ENCODE measurements around the gene PGAP6. TPM values are rescaled to one million over a fixed set of nuclear protein-coding genes. Genes with fewer than 3 reads are reported as not detected.
A peak's percentile ranks its signal among the peaks of the same experiment; 100 is the strongest.

PGAP6 gene
- total RNA-seq, 8 experiments from 2014 or later: 19.2 to 82.1 (median 25.3) TPM

DNA sequence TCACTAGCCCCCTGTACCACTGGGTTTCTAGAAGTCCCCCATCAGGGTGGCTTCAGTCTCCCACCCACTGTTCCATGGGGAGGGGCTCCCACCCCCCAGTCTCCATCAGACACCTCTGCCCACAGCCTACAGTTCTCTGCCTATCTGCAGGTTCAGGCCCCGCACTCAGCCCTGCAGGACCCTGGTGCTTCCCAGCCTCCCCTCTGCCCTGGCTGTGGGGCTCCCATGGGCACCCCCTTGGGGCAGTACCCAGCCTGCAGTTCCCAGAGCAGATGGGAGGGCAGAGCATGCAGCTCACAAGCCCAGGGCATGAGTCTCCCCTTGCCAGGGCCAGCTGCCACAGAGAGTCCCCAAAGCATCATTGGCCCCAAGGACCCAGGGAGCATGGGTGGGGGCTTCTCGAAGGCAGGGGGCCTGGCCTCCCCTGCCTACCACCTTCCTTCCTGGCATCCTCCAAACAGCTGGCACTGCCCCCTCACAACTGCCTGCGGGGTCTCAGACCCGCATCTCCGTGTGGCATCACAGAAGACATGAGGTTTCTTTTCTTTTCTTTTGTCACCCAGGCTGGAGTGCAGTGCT, 8.7 kb downstream of the PGAP6 start:
- H3K4me3 ChIP-seq: no peak overlapping the region
- no peak for ATAC-seq (replicated peaks in 6 of 8)
- in situ Hi-C loops (cut with MboI; ENCODE audit: low pct_unique_long_range_greater_than_20kb in 2 of 9, low sequenced_read_pairs in 9 of 9, unreplicated experiment in 9 of 9): no loop called here
- peaks cover 23 to 24% of the 10 kb centered on the region in 2 donors for H3K4me1 ChIP-seq (replicated peaks in 1 of 2)
- H3K27ac ChIP-seq: no peak overlapping the region
- WGBS, 10 experiments: 100% methylated on average over 1 to 2 of the region's 5 CpGs; no CpG with 5 or more reads in 8 of the 10 experiments

DNA sequence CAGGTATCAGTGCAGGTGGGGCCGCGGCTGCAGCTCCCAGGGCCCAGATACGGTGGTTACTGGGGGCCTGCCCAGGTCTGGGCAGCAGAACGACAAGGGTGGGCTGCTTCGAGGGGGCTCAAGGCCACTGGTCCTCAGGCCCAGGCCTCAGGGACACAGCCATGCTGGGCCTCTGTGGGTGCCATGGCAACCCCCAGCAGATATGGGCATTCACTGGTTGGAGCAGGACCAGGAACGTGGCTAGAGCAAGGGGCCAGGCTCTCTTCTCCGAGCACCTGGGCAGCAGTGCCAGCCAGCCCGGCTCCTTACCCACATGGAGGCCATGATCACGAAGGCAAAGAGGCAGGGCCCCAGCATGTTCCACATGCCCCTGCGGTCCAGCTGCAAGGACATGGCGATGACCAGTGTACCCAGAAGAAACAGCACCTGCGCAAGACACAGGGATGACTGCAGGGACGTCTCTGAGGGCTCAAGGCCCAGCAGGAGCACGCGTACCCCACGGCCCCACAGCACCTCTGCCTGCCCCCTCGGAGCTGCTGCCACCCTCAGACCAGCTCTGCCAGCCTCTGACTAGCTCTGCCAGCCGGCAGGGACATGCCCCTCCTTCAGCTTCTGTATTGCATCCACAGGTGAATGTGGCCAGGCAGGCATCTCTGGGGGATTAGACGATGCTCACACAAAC, 9.3 kb downstream of the PGAP6 start:
- in situ Hi-C loops (cut with MboI; ENCODE audit: low pct_unique_long_range_greater_than_20kb in 2 of 9, low sequenced_read_pairs in 9 of 9, unreplicated experiment in 9 of 9): no loop called here

DNA sequence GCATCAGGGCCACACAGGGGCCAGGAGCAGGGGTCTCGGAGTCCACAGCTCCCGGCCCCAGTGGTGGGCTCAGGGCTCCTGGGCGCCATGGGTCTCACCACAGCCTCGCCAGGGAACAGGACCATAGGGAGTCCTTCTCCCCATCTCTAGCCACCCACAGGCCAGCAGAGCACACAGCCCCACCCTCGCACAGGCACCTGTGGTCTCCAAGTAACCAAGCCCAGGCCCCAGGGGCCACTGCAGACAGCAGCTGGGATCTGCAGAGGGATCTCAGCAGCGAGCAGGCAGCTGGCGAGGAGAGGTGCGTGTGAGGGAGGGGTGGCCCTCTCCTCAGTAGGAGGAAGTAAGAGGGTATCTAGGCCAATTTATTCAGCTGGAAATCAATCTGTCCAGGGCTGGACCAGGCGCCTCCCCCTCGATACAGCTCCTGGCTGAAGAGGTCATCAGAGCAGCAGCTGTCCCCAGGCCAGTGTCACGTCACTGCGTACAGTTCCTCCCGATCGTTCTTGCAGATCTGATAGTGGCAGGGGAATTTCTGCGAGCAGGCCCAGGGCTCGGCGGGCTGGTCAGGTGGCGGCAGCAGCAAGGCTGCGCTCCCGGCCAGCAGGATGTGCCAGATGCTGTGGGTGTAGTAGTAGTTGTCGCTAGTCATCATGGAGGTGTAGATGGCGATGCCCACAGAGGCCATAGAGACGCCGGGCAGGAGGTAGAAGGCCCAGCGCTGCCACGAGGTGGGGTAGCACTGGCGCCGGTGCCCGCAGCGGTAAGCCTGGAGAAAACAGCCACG, 10.1 kb downstream of the PGAP6 start:
- peaks cover 23 to 24% of the 10 kb centered on the region in 2 donors for H3K4me1 ChIP-seq (replicated peaks in 1 of 2)
- in situ Hi-C loops (cut with MboI; ENCODE audit: low pct_unique_long_range_greater_than_20kb in 2 of 9, low sequenced_read_pairs in 9 of 9, unreplicated experiment in 9 of 9): no loop called here
- H3K4me3 ChIP-seq: no peak overlapping the region
- peak overlapping the region; percentile 40 to 86 for H3K27ac ChIP-seq
- peak in 5 of 8 experiments; percentile 4 to 50 (median 11) for ATAC-seq (replicated peaks in 6 of 8)
- WGBS, 10 experiments: 40 to 100% (median 74%) methylated on average over 2 to 12 of the region's 31 CpGs; no CpG with 5 or more reads in 4 of the 10 experiments

More for the DNA sequence above, 9.3 kb downstream of the PGAP6 start:
- WGBS, 10 experiments: 60 to 80% methylated on average over 1 of the region's 19 CpGs; no CpG with 5 or more reads in 8 of the 10 experiments
- Histone ChIP-seq H3K4me3 (no peak overlapping the region), H3K27ac (peak overlapping the region; percentile 40 to 86), H3K4me1 (replicated peaks in 1 of 2) (peaks cover 23 to 24% of the 10 kb centered on the region in 2 donors)
- no peak for ATAC-seq (replicated peaks in 6 of 8)

DNA sequence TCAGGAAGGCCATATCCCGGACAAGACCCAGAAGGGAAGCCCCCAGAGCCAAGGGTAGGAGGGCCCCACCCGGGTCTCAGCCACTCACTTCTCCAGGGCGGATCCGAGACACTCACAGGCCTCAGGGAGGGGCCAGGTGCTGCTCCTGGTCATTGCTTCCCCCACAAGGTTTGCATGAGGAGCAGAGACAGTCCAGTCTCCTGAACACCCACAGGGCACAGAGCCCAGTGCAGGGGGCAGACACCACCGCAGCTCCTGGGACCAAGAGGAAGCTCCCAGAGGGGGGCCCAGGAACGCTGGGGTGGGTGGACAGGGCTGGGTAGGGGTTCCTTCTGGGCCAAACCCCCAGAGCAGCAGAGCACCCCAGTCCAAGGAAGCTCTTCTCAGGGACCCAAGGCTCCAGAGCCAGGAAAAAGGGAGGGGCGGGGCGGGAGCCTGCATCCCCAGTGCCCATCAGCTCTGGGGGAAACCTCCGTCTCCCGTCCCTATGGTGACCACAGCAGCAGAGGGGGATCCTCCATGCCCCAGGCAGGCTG, 10.7 kb downstream of the PGAP6 start:
- Histone ChIP-seq H3K27ac (peak overlapping the region; percentile 40 to 86), H3K4me1 (replicated peaks in 1 of 2) (peaks cover 23 to 24% of the 10 kb centered on the region in 2 donors), H3K4me3 (peak overlapping the region in 3 of 5 donors; percentile 15 to 25 (median 21))
- 20 to 80% methylated on average over 1 to 2 of the region's 10 CpGs; no CpG with 5 or more reads in 8 of the 10 experiments for WGBS, 10 experiments
- in situ Hi-C loops (cut with MboI; ENCODE audit: low pct_unique_long_range_greater_than_20kb in 2 of 9, low sequenced_read_pairs in 9 of 9, unreplicated experiment in 9 of 9): no loop called here
- ATAC-seq (replicated peaks in 6 of 8): peak in 5 of 8 experiments; percentile 1 to 12 (median 8)

DNA sequence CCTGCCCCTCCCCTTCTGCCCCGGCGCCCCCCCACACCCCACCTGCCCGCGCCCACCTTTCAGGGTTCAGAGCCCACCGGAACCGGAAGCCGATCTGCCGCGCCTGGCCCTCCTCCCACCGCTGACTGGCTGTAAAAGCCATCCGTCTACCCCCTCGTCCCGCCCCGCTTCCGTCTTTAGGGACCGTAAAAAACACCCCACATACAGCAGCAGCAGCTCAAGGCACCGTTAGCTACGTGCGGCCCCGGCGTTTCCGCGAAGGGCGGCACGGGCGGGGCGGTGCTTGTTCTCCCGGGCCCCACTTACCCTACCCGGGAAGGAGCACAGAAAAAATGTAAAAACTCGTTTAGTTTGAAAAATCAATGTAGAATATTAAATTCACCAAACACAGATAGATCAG, 11.3 kb downstream of the PGAP6 start, which contains the start of gene MRPL28:
MRPL28 (minus strand) TSS at position 96 of the 400 bp plus-strand sequence. CDS start 320 bp downstream, outside the sequence.
- peak; percentile 86 to 99 (median 94) for ATAC-seq (replicated peaks in 6 of 8)
- 0 to 3% (median 0%) methylated on average over 1 to 13 of the region's 30 CpGs; no CpG with 5 or more reads in 4 of the 10 experiments for WGBS, 10 experiments
- peaks cover 23 to 24% of the 10 kb centered on the region in 2 donors for H3K4me1 ChIP-seq (replicated peaks in 1 of 2)
- H3K27ac ChIP-seq: peak within 1 kb of the TSS; percentile 40 to 86
- peak within 1 kb of the TSS; percentile 15 to 29 (median 19) for H3K4me3 ChIP-seq
- in situ Hi-C loops (cut with MboI; ENCODE audit: low pct_unique_long_range_greater_than_20kb in 2 of 9, low sequenced_read_pairs in 9 of 9, unreplicated experiment in 9 of 9): no loop called here

DNA sequence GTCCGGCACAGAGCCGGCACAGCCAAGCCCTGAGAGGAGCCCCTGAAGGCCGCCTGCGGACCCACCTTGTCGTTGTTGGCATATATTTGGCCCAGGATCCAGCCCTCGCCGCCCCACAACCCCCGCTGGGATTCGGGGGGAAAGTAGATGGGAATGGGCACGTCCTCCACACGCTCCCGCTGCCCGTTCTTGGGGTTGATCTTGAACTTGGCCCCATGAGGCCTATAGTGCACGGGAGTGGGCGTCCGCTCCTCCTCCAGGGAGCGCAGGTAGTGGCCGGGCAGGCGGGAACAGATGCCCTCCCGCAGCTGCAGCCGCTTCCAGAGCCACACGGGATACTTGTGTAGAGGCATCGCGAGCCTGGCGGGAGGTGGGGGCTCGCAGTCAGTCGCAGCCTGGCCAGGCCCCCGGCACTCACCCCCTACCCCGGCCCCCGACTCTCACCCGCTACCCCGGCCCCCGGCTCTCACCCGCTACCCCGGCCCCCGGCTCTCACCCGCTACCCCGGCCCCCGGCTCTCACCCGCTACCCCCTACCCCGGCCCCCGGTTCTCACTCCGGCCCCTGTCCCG, 11.8 kb downstream of the PGAP6 start:
- H3K4me3 ChIP-seq: peak overlapping the region; percentile 15 to 29 (median 19)
- 14 to 40% (median 26%) methylated on average over 2 to 17 of the region's 44 CpGs; no CpG with 5 or more reads in 7 of the 10 experiments for WGBS, 10 experiments
- peaks cover 23 to 24% of the 10 kb centered on the region in 2 donors for H3K4me1 ChIP-seq (replicated peaks in 1 of 2)
- in situ Hi-C loops (cut with MboI; ENCODE audit: low pct_unique_long_range_greater_than_20kb in 2 of 9, low sequenced_read_pairs in 9 of 9, unreplicated experiment in 9 of 9): no loop called here
- H3K27ac ChIP-seq: no peak overlapping the region
- peak in 2 of 8 experiments; percentile 35 to 46 for ATAC-seq (replicated peaks in 6 of 8)

DNA sequence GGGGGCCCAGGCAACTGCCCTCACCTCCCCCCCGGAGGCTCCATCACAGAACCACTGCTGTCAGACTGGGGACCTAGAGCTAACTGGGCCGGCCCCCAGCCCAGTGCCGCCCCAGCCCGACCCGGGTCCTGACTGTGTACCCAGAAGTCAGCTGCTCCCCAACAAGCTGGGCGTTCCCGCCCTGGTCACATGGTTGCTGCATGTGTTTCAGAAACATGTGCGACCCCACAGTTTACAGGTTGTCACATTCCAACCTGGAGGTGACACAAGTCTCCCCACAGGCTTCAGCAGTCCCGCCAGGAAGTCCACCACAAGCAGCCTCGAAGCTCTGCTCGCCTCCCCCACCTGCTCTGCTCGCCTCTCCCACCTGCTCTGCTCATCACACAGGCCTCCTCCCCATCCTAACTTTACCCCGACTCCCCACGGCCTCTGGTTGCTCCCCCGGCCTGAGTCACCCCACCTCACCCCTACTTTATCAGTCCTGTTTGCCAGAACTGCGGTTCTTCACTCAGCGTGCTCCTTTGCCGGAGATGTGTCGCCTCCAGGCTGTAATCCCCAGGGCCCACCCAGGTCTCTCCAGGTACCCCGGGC, 12.4 kb downstream of the PGAP6 start:
- Histone ChIP-seq H3K4me3 (peak overlapping the region; percentile 15 to 29 (median 19)), H3K27ac (no peak overlapping the region), H3K4me1 (replicated peaks in 1 of 2) (peaks cover 24 to 28% of the 10 kb centered on the region in 2 donors)
- 83 to 100% methylated on average over 1 to 2 of the region's 20 CpGs; no CpG with 5 or more reads in 8 of the 10 experiments for whole genome bisulfite sequencing, 10 experiments
- in situ Hi-C loops (cut with MboI; ENCODE audit: low pct_unique_long_range_greater_than_20kb in 2 of 9, low sequenced_read_pairs in 9 of 9, unreplicated experiment in 9 of 9): no loop called here
- ATAC-seq (replicated peaks in 6 of 8): no peak

DNA sequence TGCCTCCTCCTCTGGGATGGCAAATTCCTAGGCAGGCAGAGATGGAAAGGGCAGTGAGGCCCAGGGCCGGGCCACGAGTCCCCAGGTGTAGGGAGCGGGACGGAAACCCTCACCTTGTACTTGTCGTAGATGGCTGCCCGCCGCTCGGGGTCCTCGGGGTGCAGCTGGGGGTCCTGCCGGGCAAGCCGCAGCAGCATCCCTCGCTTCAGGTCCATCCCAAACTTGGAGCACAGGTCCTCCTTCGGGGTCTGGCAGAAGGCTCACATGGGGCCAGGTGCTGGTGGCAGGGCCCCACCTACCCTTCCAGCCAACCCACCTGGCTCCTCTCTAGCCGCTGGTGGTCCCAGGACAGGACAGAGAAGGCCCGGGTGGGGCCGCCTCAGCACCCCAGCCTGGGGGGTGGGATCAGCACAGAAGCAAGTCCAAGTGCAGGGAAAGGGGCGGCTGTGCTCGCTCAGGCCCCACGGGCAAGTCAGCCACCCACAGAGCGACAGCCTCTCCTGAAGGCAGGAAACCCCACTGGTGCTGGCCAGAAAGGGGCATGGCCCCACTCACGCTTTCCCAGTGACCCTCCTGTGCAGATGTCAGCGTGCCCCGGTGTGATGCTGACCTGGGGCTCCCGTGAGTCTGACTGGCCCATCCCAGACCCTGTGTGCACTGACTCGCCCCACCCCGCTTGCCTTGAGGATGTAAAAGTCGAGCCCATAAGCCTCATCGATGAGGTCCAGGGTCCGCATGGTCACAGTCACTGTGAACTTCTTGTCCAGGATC, 13.2 kb downstream of the PGAP6 start:
- 78 to 100% (median 94%) methylated on average over 1 to 4 of the region's 29 CpGs; no CpG with 5 or more reads in 7 of the 10 experiments for WGBS, 10 experiments
- H3K27ac ChIP-seq: no peak overlapping the region
- ATAC-seq (replicated peaks in 6 of 8): no peak
- in situ Hi-C loops (cut with MboI; ENCODE audit: low pct_unique_long_range_greater_than_20kb in 2 of 9, low sequenced_read_pairs in 9 of 9, unreplicated experiment in 9 of 9): no loop called here
- H3K4me1 ChIP-seq (replicated peaks in 1 of 2): peaks cover 27 to 35% of the 10 kb centered on the region in 2 donors
- H3K4me3 ChIP-seq: no peak overlapping the region

DNA sequence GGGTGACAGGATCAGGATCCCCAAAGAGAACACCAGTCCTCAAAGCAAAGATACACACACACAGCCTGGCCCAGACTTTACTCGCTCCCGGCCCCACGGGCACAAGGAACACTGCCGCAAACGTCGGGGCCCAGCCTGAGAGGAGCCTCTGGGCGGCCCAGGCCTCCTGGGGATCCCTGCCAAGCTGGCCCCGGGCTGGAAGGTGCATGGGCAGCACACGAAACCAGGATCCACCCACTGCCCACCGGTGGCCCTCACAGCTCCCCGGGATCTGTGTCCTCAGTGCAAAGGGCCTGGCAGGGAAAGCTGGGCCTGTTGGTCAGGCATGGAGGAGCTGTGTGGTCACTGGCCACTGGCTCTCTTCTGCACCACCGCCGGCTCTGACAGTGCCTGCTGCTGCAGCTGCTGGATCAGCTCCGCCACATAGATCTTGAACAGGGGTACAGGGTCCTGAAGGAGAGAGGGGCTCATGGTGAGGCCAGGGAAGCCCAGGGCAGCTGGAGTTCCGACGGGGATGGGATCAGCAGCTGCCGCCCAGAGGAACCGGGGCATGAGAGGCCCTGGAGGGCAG, 14.4 kb downstream of the PGAP6 start:
- no peak for ATAC-seq (replicated peaks in 6 of 8)
- Histone ChIP-seq H3K27ac (no peak overlapping the region), H3K4me3 (no peak overlapping the region), H3K4me1 (replicated peaks in 1 of 2) (peaks cover 33 to 41% of the 10 kb centered on the region in 2 donors)
- in situ Hi-C loops (cut with MboI; ENCODE audit: low pct_unique_long_range_greater_than_20kb in 2 of 9, low sequenced_read_pairs in 9 of 9, unreplicated experiment in 9 of 9): no loop called here
- 82 to 92% (median 87%) methylated on average over 3 to 7 of the region's 18 CpGs; no CpG with 5 or more reads in 7 of the 10 experiments for WGBS, 10 experiments

DNA sequence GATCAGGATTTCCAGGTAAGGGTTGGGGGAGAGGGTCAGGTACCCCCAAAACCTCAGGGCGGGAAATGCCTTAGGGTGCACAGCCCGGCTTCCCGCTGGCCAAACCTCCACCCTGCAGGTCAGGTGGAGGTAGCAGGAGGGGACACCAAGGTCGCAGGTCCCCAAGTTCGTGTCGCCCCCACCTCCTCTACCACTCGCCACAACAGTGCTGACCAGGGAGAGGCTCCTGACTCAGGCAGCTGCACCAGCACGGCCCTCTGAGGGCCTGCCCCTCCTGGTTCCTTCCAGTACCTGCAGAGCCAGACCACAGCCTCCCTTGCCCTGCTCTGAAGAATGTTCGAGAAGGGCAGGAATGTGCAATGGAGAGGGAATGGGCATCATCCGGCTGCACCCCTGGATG, 15.3 kb downstream of the PGAP6 start:
- peaks cover 24 to 35% of the 10 kb centered on the region in 2 donors for H3K4me1 ChIP-seq (replicated peaks in 1 of 2)
- in situ Hi-C loops (cut with MboI; ENCODE audit: low pct_unique_long_range_greater_than_20kb in 2 of 9, low sequenced_read_pairs in 9 of 9, unreplicated experiment in 9 of 9): no loop called here
- H3K27ac ChIP-seq: no peak overlapping the region
- no peak overlapping the region for H3K4me3 ChIP-seq
- 40 to 100% (median 97%) methylated on average over 1 to 3 of the region's 10 CpGs; no CpG with 5 or more reads in 6 of the 10 experiments for WGBS, 10 experiments
- ATAC-seq (replicated peaks in 6 of 8): no peak

Data from motor neuron (in vitro differentiated cells).